ENCODE results near the gene FBXL20. TPM values are rescaled to one million over a fixed set of nuclear protein-coding genes. Genes with fewer than 3 reads are reported as not detected.

The FBXL20 gene
- total and polyA plus RNA-seq, 2 of the 8 experiments (the other 6 are each of a cell fraction or from before 2014, with no cell fraction given) = 5.5 to 11.0 TPM

DNA sequence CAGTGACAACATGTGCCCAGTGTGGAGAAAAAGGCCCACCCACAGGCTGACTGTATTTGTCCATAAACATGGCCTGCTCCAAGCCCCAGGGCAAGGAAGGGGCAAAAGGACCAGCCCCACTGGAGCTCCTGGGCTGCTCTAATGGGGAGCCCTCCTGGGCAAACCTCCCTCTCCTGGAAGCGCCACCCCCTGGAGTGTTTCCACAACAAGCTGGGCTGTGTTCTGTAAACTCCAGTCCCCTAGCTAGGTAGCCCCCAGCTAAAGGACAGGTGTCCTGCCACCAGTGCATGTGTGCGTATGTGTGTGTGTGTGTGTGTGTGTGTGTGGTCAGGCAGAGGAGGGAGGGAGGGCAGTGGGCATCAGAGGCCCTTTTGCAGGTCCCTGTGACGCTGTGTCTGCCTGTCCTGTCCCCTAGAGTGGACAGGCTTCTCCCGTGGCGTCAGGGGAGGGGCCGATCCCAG, 164.4 kb downstream of the FBXL20 start (continued):
- TF ChIP-seq, protein P1, sequence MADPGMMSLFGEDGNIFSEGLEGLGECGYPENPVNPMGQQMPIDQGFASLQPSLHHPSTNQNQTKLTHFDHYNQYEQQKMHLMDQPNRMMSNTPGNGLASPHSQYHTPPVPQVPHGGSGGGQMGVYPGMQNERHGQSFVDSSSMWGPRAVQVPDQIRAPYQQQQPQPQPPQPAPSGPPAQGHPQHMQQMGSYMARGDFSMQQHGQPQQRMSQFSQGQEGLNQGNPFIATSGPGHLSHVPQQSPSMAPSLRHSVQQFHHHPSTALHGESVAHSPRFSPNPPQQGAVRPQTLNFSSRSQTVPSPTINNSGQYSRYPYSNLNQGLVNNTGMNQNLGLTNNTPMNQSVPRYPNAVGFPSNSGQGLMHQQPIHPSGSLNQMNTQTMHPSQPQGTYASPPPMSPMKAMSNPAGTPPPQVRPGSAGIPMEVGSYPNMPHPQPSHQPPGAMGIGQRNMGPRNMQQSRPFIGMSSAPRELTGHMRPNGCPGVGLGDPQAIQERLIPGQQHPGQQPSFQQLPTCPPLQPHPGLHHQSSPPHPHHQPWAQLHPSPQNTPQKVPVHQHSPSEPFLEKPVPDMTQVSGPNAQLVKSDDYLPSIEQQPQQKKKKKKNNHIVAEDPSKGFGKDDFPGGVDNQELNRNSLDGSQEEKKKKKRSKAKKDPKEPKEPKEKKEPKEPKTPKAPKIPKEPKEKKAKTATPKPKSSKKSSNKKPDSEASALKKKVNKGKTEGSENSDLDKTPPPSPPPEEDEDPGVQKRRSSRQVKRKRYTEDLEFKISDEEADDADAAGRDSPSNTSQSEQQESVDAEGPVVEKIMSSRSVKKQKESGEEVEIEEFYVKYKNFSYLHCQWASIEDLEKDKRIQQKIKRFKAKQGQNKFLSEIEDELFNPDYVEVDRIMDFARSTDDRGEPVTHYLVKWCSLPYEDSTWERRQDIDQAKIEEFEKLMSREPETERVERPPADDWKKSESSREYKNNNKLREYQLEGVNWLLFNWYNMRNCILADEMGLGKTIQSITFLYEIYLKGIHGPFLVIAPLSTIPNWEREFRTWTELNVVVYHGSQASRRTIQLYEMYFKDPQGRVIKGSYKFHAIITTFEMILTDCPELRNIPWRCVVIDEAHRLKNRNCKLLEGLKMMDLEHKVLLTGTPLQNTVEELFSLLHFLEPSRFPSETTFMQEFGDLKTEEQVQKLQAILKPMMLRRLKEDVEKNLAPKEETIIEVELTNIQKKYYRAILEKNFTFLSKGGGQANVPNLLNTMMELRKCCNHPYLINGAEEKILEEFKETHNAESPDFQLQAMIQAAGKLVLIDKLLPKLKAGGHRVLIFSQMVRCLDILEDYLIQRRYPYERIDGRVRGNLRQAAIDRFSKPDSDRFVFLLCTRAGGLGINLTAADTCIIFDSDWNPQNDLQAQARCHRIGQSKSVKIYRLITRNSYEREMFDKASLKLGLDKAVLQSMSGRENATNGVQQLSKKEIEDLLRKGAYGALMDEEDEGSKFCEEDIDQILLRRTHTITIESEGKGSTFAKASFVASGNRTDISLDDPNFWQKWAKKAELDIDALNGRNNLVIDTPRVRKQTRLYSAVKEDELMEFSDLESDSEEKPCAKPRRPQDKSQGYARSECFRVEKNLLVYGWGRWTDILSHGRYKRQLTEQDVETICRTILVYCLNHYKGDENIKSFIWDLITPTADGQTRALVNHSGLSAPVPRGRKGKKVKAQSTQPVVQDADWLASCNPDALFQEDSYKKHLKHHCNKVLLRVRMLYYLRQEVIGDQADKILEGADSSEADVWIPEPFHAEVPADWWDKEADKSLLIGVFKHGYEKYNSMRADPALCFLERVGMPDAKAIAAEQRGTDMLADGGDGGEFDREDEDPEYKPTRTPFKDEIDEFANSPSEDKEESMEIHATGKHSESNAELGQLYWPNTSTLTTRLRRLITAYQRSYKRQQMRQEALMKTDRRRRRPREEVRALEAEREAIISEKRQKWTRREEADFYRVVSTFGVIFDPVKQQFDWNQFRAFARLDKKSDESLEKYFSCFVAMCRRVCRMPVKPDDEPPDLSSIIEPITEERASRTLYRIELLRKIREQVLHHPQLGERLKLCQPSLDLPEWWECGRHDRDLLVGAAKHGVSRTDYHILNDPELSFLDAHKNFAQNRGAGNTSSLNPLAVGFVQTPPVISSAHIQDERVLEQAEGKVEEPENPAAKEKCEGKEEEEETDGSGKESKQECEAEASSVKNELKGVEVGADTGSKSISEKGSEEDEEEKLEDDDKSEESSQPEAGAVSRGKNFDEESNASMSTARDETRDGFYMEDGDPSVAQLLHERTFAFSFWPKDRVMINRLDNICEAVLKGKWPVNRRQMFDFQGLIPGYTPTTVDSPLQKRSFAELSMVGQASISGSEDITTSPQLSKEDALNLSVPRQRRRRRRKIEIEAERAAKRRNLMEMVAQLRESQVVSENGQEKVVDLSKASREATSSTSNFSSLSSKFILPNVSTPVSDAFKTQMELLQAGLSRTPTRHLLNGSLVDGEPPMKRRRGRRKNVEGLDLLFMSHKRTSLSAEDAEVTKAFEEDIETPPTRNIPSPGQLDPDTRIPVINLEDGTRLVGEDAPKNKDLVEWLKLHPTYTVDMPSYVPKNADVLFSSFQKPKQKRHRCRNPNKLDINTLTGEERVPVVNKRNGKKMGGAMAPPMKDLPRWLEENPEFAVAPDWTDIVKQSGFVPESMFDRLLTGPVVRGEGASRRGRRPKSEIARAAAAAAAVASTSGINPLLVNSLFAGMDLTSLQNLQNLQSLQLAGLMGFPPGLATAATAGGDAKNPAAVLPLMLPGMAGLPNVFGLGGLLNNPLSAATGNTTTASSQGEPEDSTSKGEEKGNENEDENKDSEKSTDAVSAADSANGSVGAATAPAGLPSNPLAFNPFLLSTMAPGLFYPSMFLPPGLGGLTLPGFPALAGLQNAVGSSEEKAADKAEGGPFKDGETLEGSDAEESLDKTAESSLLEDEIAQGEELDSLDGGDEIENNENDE (IDR thresholded peaks at IDR 0.05; ENCODE audit: insufficient replicate concordance, low read length) = no peak
- TF ChIP-seq ASH2L (IDR thresholded peaks at IDR 0.05; ENCODE audit: low read length) = no peak
- TF ChIP-seq SP2 (IDR thresholded peaks at IDR 0.05; ENCODE audit: low read length) = no peak
- TF ChIP-seq, protein P2, sequence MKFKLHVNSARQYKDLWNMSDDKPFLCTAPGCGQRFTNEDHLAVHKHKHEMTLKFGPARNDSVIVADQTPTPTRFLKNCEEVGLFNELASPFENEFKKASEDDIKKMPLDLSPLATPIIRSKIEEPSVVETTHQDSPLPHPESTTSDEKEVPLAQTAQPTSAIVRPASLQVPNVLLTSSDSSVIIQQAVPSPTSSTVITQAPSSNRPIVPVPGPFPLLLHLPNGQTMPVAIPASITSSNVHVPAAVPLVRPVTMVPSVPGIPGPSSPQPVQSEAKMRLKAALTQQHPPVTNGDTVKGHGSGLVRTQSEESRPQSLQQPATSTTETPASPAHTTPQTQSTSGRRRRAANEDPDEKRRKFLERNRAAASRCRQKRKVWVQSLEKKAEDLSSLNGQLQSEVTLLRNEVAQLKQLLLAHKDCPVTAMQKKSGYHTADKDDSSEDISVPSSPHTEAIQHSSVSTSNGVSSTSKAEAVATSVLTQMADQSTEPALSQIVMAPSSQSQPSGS (IDR thresholded peaks at IDR 0.05; ENCODE audit: low read length) = no peak
- no peak for TF ChIP-seq SIN3A (conservative IDR thresholded peaks at IDR 0.05 in 1 of 2, IDR thresholded peaks at IDR 0.05 in 1 of 2; ENCODE audit: low read depth in 1 of 2, low read length in 2 of 2)
- no peak for TF ChIP-seq CHD2 (IDR thresholded peaks at IDR 0.05; ENCODE audit: low read length)
- TF ChIP-seq TAF7 (optimal IDR thresholded peaks at IDR 0.05; ENCODE audit: borderline replicate concordance, low read depth, low read length) = no peak

All from H1 (cell line).